ENCODE measurements around the gene DUSP11. TPM values are rescaled to one million over a fixed set of nuclear protein-coding genes. Genes with fewer than 3 reads are reported as not detected.

The DUSP11 gene
- total RNA-seq, 1 experiment from 2014 or later, result 22.9 TPM

DNA sequence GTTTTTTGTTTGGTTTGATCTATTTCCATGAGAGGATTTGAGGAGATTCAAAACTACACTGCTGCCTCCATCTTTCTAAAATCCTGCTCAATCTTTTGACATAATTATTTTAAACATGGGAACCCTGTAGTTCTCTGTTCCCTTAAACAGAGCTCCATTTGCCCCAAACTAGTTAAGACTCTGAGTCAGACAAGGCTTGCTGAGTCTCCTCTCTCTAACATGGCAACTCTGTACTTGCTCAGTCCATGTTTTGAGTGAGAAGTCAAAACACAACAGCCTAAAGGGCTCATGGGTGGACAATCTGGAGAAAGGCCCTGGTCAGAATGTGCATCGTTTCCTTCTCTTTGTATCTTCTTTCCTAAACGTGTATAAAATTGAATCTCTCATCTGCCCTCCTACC is 41.8 kb upstream of the DUSP11 start:
- BruUV-seq (replicated peaks), result no TSS peak
- H3K27ac ChIP-seq (ENCODE audit: low read depth, low read length), result no peak overlapping the region
- no peak overlapping the region for H3K9ac ChIP-seq (ENCODE audit: low read length)
- no peaks in the 10 kb centered on the region for H3K27me3 ChIP-seq (ENCODE audit: insufficient read depth, low read length)
- H3K4me2 ChIP-seq (ENCODE audit: low read length), result no peak overlapping the region
- DNase-seq (ENCODE audit: low read depth, low spot score) (no peak), ATAC-seq (no peak)
- RAD21 ChIA-PET (ENCODE audit: low non-redundant PET in 1 of 2, low total read pairs in 2 of 2, uncharacterized antibody in 2 of 2, unreplicated experiment in 2 of 2), result interaction anchor here in 1 of 2 experiments (0.7 kb wide), 1 partner anchor 100 kb away, joined by 3 read pairs; no protein-coding TSS in a partner anchor
- TF ChIP-seq, protein P1, sequence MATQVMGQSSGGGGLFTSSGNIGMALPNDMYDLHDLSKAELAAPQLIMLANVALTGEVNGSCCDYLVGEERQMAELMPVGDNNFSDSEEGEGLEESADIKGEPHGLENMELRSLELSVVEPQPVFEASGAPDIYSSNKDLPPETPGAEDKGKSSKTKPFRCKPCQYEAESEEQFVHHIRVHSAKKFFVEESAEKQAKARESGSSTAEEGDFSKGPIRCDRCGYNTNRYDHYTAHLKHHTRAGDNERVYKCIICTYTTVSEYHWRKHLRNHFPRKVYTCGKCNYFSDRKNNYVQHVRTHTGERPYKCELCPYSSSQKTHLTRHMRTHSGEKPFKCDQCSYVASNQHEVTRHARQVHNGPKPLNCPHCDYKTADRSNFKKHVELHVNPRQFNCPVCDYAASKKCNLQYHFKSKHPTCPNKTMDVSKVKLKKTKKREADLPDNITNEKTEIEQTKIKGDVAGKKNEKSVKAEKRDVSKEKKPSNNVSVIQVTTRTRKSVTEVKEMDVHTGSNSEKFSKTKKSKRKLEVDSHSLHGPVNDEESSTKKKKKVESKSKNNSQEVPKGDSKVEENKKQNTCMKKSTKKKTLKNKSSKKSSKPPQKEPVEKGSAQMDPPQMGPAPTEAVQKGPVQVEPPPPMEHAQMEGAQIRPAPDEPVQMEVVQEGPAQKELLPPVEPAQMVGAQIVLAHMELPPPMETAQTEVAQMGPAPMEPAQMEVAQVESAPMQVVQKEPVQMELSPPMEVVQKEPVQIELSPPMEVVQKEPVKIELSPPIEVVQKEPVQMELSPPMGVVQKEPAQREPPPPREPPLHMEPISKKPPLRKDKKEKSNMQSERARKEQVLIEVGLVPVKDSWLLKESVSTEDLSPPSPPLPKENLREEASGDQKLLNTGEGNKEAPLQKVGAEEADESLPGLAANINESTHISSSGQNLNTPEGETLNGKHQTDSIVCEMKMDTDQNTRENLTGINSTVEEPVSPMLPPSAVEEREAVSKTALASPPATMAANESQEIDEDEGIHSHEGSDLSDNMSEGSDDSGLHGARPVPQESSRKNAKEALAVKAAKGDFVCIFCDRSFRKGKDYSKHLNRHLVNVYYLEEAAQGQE (IDR thresholded peaks at IDR 0.05; ENCODE audit: low read depth), result no peak
- TF ChIP-seq TCF7L2 (IDR thresholded peaks at IDR 0.05; ENCODE audit: borderline replicate concordance, extremely low read depth, insufficient read depth, insufficient read length) (no peak), ELF1 (IDR thresholded peaks at IDR 0.05; ENCODE audit: borderline replicate concordance, low read depth) (no peak), EGR1 (IDR thresholded peaks at IDR 0.05; ENCODE audit: low read depth) (no peak), RAD21 (IDR thresholded peaks at IDR 0.05; ENCODE audit: low read depth) (no peak), EZH2phosphoT487 (IDR thresholded peaks at IDR 0.05; ENCODE audit: borderline replicate concordance) (no peak), YY1 (IDR thresholded peaks at IDR 0.05; ENCODE audit: extremely low read depth, insufficient replicate concordance, low read depth, low read length) (no peak), FOSL1 (IDR thresholded peaks at IDR 0.05; ENCODE audit: low read depth) (no peak), SP1 (IDR thresholded peaks at IDR 0.05; ENCODE audit: low read depth) (no peak), POLR2AphosphoS5 (IDR thresholded peaks at IDR 0.05; ENCODE audit: low read depth, low read length) (no peak), CBX3 (IDR thresholded peaks at IDR 0.05; ENCODE audit: low read depth) (no peak)
- TF ChIP-seq, protein P2, sequence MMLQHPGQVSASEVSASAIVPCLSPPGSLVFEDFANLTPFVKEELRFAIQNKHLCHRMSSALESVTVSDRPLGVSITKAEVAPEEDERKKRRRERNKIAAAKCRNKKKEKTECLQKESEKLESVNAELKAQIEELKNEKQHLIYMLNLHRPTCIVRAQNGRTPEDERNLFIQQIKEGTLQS (IDR thresholded peaks at IDR 0.05), result no peak
- TF ChIP-seq, protein P3, sequence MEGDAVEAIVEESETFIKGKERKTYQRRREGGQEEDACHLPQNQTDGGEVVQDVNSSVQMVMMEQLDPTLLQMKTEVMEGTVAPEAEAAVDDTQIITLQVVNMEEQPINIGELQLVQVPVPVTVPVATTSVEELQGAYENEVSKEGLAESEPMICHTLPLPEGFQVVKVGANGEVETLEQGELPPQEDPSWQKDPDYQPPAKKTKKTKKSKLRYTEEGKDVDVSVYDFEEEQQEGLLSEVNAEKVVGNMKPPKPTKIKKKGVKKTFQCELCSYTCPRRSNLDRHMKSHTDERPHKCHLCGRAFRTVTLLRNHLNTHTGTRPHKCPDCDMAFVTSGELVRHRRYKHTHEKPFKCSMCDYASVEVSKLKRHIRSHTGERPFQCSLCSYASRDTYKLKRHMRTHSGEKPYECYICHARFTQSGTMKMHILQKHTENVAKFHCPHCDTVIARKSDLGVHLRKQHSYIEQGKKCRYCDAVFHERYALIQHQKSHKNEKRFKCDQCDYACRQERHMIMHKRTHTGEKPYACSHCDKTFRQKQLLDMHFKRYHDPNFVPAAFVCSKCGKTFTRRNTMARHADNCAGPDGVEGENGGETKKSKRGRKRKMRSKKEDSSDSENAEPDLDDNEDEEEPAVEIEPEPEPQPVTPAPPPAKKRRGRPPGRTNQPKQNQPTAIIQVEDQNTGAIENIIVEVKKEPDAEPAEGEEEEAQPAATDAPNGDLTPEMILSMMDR (IDR thresholded peaks at IDR 0.05 in 2 of 3, conservative IDR thresholded peaks at IDR 0.05 in 1 of 3; ENCODE audit: borderline replicate concordance in 1 of 3, insufficient read depth in 1 of 3, low read depth in 2 of 3, low read length in 2 of 3), result no peak
- TF ChIP-seq, protein P4, sequence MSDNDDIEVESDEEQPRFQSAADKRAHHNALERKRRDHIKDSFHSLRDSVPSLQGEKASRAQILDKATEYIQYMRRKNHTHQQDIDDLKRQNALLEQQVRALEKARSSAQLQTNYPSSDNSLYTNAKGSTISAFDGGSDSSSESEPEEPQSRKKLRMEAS (IDR thresholded peaks at IDR 0.05), result no peak
- TF ChIP-seq, protein P5, sequence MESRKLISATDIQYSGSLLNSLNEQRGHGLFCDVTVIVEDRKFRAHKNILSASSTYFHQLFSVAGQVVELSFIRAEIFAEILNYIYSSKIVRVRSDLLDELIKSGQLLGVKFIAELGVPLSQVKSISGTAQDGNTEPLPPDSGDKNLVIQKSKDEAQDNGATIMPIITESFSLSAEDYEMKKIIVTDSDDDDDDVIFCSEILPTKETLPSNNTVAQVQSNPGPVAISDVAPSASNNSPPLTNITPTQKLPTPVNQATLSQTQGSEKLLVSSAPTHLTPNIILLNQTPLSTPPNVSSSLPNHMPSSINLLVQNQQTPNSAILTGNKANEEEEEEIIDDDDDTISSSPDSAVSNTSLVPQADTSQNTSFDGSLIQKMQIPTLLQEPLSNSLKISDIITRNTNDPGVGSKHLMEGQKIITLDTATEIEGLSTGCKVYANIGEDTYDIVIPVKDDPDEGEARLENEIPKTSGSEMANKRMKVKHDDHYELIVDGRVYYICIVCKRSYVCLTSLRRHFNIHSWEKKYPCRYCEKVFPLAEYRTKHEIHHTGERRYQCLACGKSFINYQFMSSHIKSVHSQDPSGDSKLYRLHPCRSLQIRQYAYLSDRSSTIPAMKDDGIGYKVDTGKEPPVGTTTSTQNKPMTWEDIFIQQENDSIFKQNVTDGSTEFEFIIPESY (IDR thresholded peaks at IDR 0.05; ENCODE audit: extremely low read depth, insufficient replicate concordance, low read length), result no peak
- H3K9me3 ChIP-seq (ENCODE audit: control insufficient read depth in 1 of 2, insufficient read depth in 1 of 2, low read depth in 1 of 2, low read length in 2 of 2), result no peaks in the 10 kb centered on the region
- POLR2A ChIA-PET, result no interaction called here
- H3K9me2 ChIP-seq (ENCODE audit: insufficient read depth), result no peaks in the 10 kb centered on the region
- no peaks in the 10 kb centered on the region for H3K4me1 ChIP-seq (ENCODE audit: control insufficient read depth in 1 of 2, insufficient read depth in 2 of 2, low read length in 2 of 2)
- H4K20me1 ChIP-seq (ENCODE audit: insufficient read depth), result no peaks in the 10 kb centered on the region
- no peaks in the 10 kb centered on the region for H3K79me2 ChIP-seq (ENCODE audit: insufficient read depth, low read length)
- no peaks in the 10 kb centered on the region for H3K36me3 ChIP-seq (ENCODE audit: control insufficient read depth in 1 of 2, insufficient read depth in 2 of 2, low read length in 2 of 2)
- intact Hi-C loops (cut with micrococcal nuclease), result no loop called here
- CTCF ChIA-PET, result no interaction called here
- no peak overlapping the region for H2AFZ ChIP-seq (ENCODE audit: low read depth, low read length, poor library complexity, severe bottlenecking)
- H3K4me3 ChIP-seq (replicated peaks in 1 of 2; ENCODE audit: low read depth in 1 of 2, low read length in 2 of 2), result no peak overlapping the region

Data from HCT116 (cell line).